PFSK-1 (cell line): ENCODE results near the gene PSMG1.

ENCODE experiments used
- FOXP2 ChIP-seq: optimal IDR thresholded peaks from 2 replicates; pipeline ENCODE3; 2011; ENCODE audit warnings: borderline replicate concordance, control low read depth, inconsistent platforms; ENCODE audit not compliant: insufficient read depth; ENCODE audit errors: extremely low read length, extremely low read depth
- POLR2AphosphoS5 ChIP-seq: IDR thresholded peaks from 2 replicates; pipeline ENCODE4 v1.6.1; 2012; ENCODE audit warnings: low read depth, mild to moderate bottlenecking, control low read depth, low read length, moderate library complexity
- REST ChIP-seq, 2 experiments: IDR thresholded peaks; 2 replicates each; pipeline versions ENCODE4 v1.6.1 to v1.8.0; 2011 to 2012; ENCODE audit warnings: low read depth in 2 of 2, low read length in 2 of 2, control low read depth in 1 of 2, inconsistent platforms in 1 of 2, mild to moderate bottlenecking in 1 of 2, moderate library complexity in 1 of 2; ENCODE audit not compliant: insufficient read depth in 1 of 2
- SIN3A ChIP-seq: IDR thresholded peaks from 2 replicates; pipeline ENCODE4 v1.6.1; 2012; ENCODE audit warnings: mild to moderate bottlenecking, low read length, moderate library complexity, borderline replicate concordance; ENCODE audit not compliant: insufficient read depth
- TAF1 ChIP-seq: IDR thresholded peaks from 2 replicates; pipeline ENCODE4 v1.6.1; 2012; ENCODE audit warnings: low read length, control low read depth, borderline replicate concordance; ENCODE audit not compliant: insufficient read depth

The PSMG1 gene

GRCh38 chr21:39198800-39199199, 15.5 kb upstream of the PSMG1 start:
- no peak for TF ChIP-seq REST (IDR thresholded peaks at IDR 0.05; ENCODE audit: insufficient read depth in 1 of 2, low read depth in 2 of 2, low read length in 2 of 2)
- TF ChIP-seq SIN3A: no peak
- TF ChIP-seq TAF1: no peak
- TF ChIP-seq FOXP2: no peak
- TF ChIP-seq POLR2AphosphoS5: no peak

GRCh38 chr21:39197448-39198233, 14.4 kb upstream of the PSMG1 start:
- no peak for TF ChIP-seq FOXP2
- no peak for TF ChIP-seq TAF1
- no peak for TF ChIP-seq REST (IDR thresholded peaks at IDR 0.05; ENCODE audit: insufficient read depth in 1 of 2, low read depth in 2 of 2, low read length in 2 of 2)
- no peak for TF ChIP-seq SIN3A
- TF ChIP-seq POLR2AphosphoS5: no peak

GRCh38 chr21:39196838-39197237, 13.6 kb upstream of the PSMG1 start:
- TF ChIP-seq REST (IDR thresholded peaks at IDR 0.05; ENCODE audit: insufficient read depth in 1 of 2, low read depth in 2 of 2, low read length in 2 of 2) (no peak), FOXP2 (no peak), TAF1 (no peak), POLR2AphosphoS5 (no peak), SIN3A (no peak)

- TF ChIP-seq POLR2AphosphoS5 (no peak), SIN3A (no peak), FOXP2 (no peak), TAF1 (no peak), REST (IDR thresholded peaks at IDR 0.05; ENCODE audit: insufficient read depth in 1 of 2, low read depth in 2 of 2, low read length in 2 of 2) (no peak)
Measured at GRCh38 chr21:39196310-39196709, 13.1 kb upstream of the PSMG1 start.
